Mammary epithelial cell (primary cell): Measurements from ENCODE around the gene TMEM108.

Source experiments
- EZH2 ChIP-seq: IDR thresholded peaks from 2 replicates; pipeline ENCODE4 v1.6.1; 2012; ENCODE audit warnings: low read length, inconsistent platforms, borderline replicate concordance
- TF ChIP-seq, protein P1 (sequence below), 2 donors: IDR thresholded peaks in 1 of 2; conservative IDR thresholded peaks in 1 of 2; 2 replicates each; pipeline ENCODE4 v1.5.1; 2011 to 2012; ENCODE audit warnings: inconsistent platforms in 2 of 2, low read length in 2 of 2, mild to moderate bottlenecking in 2 of 2, control low read depth in 1 of 2, low read depth in 1 of 2; ENCODE audit not compliant: insufficient read depth in 1 of 2; ENCODE audit errors: extremely low read depth in 1 of 2

DNA sequence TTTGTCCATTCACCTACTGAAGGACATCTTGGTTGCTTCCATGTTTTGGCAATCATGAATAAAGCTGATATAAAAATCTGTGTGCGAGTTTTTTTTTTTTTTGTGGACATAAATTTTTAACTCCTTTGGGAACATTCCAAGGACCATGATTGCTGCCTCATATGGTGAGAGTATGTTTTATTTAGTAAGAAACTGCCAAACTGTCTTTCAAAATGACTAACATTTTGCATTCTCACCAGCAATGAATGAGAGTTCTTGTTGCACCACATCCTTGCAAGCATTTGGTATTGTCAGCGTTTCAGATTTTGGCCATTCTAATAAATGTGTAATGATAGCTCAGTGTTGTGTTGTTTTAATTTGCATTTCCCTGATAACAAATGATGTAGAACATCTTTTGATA lies 12.7 kb downstream of the TMEM108 start:
- no peak for TF ChIP-seq EZH2
- TF ChIP-seq, protein P1, sequence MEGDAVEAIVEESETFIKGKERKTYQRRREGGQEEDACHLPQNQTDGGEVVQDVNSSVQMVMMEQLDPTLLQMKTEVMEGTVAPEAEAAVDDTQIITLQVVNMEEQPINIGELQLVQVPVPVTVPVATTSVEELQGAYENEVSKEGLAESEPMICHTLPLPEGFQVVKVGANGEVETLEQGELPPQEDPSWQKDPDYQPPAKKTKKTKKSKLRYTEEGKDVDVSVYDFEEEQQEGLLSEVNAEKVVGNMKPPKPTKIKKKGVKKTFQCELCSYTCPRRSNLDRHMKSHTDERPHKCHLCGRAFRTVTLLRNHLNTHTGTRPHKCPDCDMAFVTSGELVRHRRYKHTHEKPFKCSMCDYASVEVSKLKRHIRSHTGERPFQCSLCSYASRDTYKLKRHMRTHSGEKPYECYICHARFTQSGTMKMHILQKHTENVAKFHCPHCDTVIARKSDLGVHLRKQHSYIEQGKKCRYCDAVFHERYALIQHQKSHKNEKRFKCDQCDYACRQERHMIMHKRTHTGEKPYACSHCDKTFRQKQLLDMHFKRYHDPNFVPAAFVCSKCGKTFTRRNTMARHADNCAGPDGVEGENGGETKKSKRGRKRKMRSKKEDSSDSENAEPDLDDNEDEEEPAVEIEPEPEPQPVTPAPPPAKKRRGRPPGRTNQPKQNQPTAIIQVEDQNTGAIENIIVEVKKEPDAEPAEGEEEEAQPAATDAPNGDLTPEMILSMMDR (conservative IDR thresholded peaks at IDR 0.05 in 1 of 2, IDR thresholded peaks at IDR 0.05 in 1 of 2; ENCODE audit: extremely low read depth in 1 of 2, insufficient read depth in 1 of 2, low read depth in 1 of 2, low read length in 2 of 2) = no peak
